Neural cell (in vitro differentiated cells): ENCODE data around the gene CCDC7. TPM values are rescaled to one million over a fixed set of nuclear protein-coding genes. Genes with fewer than 3 reads are reported as not detected.

Source experiments
- H2AFZ ChIP-seq: fragments of 200-600, 300-800 bp; sonication (generic), shearing (Covaris generic); 2 replicates; pipeline ENCODE4 v1.6.0; 2014; ENCODE audit warnings: low read depth, mild to moderate bottlenecking, antibody characterized with exemption, low read length, moderate library complexity
- H3F3A ChIP-seq: fragments of 200-600 bp; shearing (Covaris generic); 2 replicates; pipeline ENCODE4 v1.6.1; 2016; ENCODE audit warnings: mild to moderate bottlenecking, moderate library complexity, mixed read lengths, antibody characterized with exemption, low read length; ENCODE audit not compliant: insufficient read depth, poor library complexity, severe bottlenecking
- H3K27ac ChIP-seq: fragments of 200-600, 300-800 bp; sonication (generic), shearing (Covaris generic); 2 replicates; pipeline ENCODE4 v1.5.1; 2014; ENCODE audit warnings: mild to moderate bottlenecking, low read length, moderate library complexity
- H3K27me3 ChIP-seq: fragments of 300-800, 200-600 bp; sonication (generic), shearing (Covaris generic); 2 replicates; pipeline ENCODE4 v1.6.0; 2014; ENCODE audit warnings: mild to moderate bottlenecking, low read depth, low read length, moderate library complexity; ENCODE audit not compliant: insufficient read depth
- H3K36me3 ChIP-seq: fragments of 300-800, 200-600 bp; sonication (generic), shearing (Covaris generic); 2 replicates; pipeline ENCODE4 v1.5.1; 2014; ENCODE audit warnings: mild to moderate bottlenecking, antibody characterized with exemption, low read length, moderate library complexity; ENCODE audit not compliant: insufficient read depth
- H3K4me2 ChIP-seq: fragments of 300-800, 200-600 bp; sonication (generic), shearing (Covaris generic); 2 replicates; pipeline ENCODE4 v1.6.0; 2014; ENCODE audit warnings: mild to moderate bottlenecking, low read length
- H3K4me3 ChIP-seq: fragments of 300-800, 200-600 bp; sonication (generic), shearing (Covaris generic); 2 replicates; pipeline ENCODE4 v1.5.1; 2014; ENCODE audit warnings: mild to moderate bottlenecking, low read length, moderate library complexity
- H3K79me2 ChIP-seq: fragments of 200-600 bp; shearing (Covaris generic); replicated peaks from 2 replicates; pipeline ENCODE4 v1.6.0; 2014; ENCODE audit warnings: mild to moderate bottlenecking, low read length, moderate library complexity; ENCODE audit not compliant: insufficient read depth
- H3K9ac ChIP-seq: fragments of 300-800, 200-600 bp; sonication (generic), shearing (Covaris generic); 2 replicates; pipeline ENCODE4 v1.6.1; 2016; ENCODE audit warnings: mild to moderate bottlenecking, low read length, mixed read lengths
- H3K9me2 ChIP-seq: fragments of 200-600 bp; shearing (Covaris generic); 2 replicates; pipeline ENCODE4 v1.6.1; 2016; ENCODE audit warnings: mild to moderate bottlenecking, low read length, mixed read lengths; ENCODE audit not compliant: insufficient read depth
- H3K9me3 ChIP-seq: fragments of 200-600, 300-800 bp; sonication (generic), shearing (Covaris generic); 2 replicates; pipeline ENCODE4 v1.6.1; 2016; ENCODE audit warnings: mild to moderate bottlenecking, mixed run types, low read length, moderate library complexity, mixed read lengths
- H4K20me1 ChIP-seq: fragments of 200-600 bp; shearing (Covaris generic); 2 replicates; pipeline ENCODE4 v1.6.1; 2016; ENCODE audit warnings: mild to moderate bottlenecking, mixed run types; ENCODE audit not compliant: insufficient read depth
- CTCF ChIP-seq: fragments of 450-650 bp; IDR thresholded peaks from 2 replicates; pipeline ENCODE4 v1.5.1; 2014; ENCODE audit warnings: antibody characterized with exemption, mild to moderate bottlenecking, moderate library complexity; ENCODE audit not compliant: poor library complexity, severe bottlenecking
- EP300 ChIP-seq: fragments of 450-650 bp; conservative IDR thresholded peaks from 2 replicates; pipeline ENCODE4 v1.6.1; 2014; ENCODE audit warnings: antibody characterized with exemption, mild to moderate bottlenecking, moderate library complexity; ENCODE audit not compliant: poor library complexity, severe bottlenecking
- EZH2 ChIP-seq: fragments of 200-600, 300-800 bp; shearing (Covaris generic), sonication (generic); IDR thresholded peaks from 2 replicates; pipeline ENCODE4 v1.6.1; 2014; ENCODE audit warnings: antibody characterized with exemption, low read length, borderline replicate concordance, mild to moderate bottlenecking; ENCODE audit not compliant: insufficient read depth, poor library complexity, severe bottlenecking
- MXI1 ChIP-seq: fragments of 450-650 bp; conservative IDR thresholded peaks from 2 replicates; pipeline ENCODE4 v1.6.1; 2014; ENCODE audit warnings: antibody characterized with exemption, mild to moderate bottlenecking; ENCODE audit not compliant: poor library complexity, severe bottlenecking
- POLR2AphosphoS5 ChIP-seq: IDR thresholded peaks from 2 replicates; pipeline ENCODE4 v1.6.1; 2012
- RAD21 ChIP-seq: fragments of 450-650 bp; conservative IDR thresholded peaks from 2 replicates; pipeline ENCODE4 v1.6.1; 2014; ENCODE audit warnings: antibody characterized with exemption, mild to moderate bottlenecking, moderate library complexity
- REST ChIP-seq: IDR thresholded peaks from 2 replicates; pipeline ENCODE4 v1.6.1; 2012; ENCODE audit warnings: borderline replicate concordance
- SMC3 ChIP-seq: fragments of 450-650 bp; conservative IDR thresholded peaks from 2 replicates; pipeline ENCODE4 v1.6.1; 2014; ENCODE audit warnings: antibody characterized with exemption, mild to moderate bottlenecking, moderate library complexity; ENCODE audit not compliant: poor library complexity
- TAF1 ChIP-seq: IDR thresholded peaks from 2 replicates; pipeline ENCODE4 v1.6.1; 2012; ENCODE audit warnings: low read depth
- polyA plus RNA-seq: library from polyadenylated mRNA; depleted of rRNA; stranded (reverse); fragments of >200 nt; gene quantifications from 2 replicates; pipeline ENCODE4 v1.2.3, GENCODE V29; 2014

CCDC7 gene
- polyA plus RNA-seq, 1 donor from 2014 or later = 5.1 TPM

- no peak for TF ChIP-seq TAF1
- TF ChIP-seq RAD21 = no peak
- no peak for TF ChIP-seq REST
- TF ChIP-seq POLR2AphosphoS5 = no peak
- no peak for TF ChIP-seq CTCF
- no peak for TF ChIP-seq EZH2
- TF ChIP-seq MXI1 = no peak
- no peak for TF ChIP-seq SMC3
- no peak for TF ChIP-seq EP300
- Histone ChIP-seq H3K4me3 (no peak overlapping the region), H3K9me3 (no peaks in the 10 kb centered on the region), H3K4me2 (no peak overlapping the region), H4K20me1 (no peaks in the 10 kb centered on the region), H3K79me2 (no peaks in the 10 kb centered on the region), H3K27me3 (no peaks in the 10 kb centered on the region), H2AFZ (no peak overlapping the region), H3K9ac (no peak overlapping the region), H3F3A (no peaks in the 10 kb centered on the region), H3K36me3 (no peaks in the 10 kb centered on the region), H3K9me2 (no peaks in the 10 kb centered on the region), H3K27ac (no peak overlapping the region)
Measured at GRCh38 chr10:32846974-32847373, 401.0 kb downstream of the CCDC7 start.

- Histone ChIP-seq H3K4me3 (no peak overlapping the region), H3F3A (no peaks in the 10 kb centered on the region), H3K27me3 (no peaks in the 10 kb centered on the region), H3K27ac (no peak overlapping the region), H3K9ac (no peak overlapping the region), H3K9me2 (no peaks in the 10 kb centered on the region), H4K20me1 (no peaks in the 10 kb centered on the region), H3K9me3 (peaks cover 4% of the 10 kb centered on the region), H2AFZ (no peak overlapping the region), H3K79me2 (no peaks in the 10 kb centered on the region), H3K36me3 (no peaks in the 10 kb centered on the region), H3K4me2 (no peak overlapping the region)
- TF ChIP-seq CTCF (no peak), POLR2AphosphoS5 (no peak)
Measured at GRCh38 chr10:32851301-32851700, 405.4 kb downstream of the CCDC7 start.
